ENCODE results near the gene TUBGCP2.

DNA sequence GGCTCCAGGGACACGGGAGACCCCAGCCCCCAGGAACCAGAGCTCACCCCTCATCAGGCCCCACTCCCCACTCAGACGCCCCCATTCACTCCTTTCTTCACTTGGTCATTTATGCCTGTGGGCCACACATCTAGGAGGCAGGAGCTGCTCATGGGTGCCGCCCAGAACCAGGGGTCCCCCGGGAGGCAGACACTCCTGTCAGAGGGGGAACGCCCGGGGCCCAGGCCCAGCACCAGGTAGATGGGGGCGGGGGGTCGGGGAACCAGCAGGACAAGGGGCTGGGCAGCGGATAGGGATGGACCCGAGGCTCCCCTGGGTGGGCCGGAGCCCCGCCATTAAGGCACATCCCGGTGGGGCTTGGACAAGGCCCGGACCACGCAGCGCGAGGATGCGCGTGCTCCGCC lies 16.2 kb upstream of the TUBGCP2 start:
- TF ChIP-seq, protein P1, sequence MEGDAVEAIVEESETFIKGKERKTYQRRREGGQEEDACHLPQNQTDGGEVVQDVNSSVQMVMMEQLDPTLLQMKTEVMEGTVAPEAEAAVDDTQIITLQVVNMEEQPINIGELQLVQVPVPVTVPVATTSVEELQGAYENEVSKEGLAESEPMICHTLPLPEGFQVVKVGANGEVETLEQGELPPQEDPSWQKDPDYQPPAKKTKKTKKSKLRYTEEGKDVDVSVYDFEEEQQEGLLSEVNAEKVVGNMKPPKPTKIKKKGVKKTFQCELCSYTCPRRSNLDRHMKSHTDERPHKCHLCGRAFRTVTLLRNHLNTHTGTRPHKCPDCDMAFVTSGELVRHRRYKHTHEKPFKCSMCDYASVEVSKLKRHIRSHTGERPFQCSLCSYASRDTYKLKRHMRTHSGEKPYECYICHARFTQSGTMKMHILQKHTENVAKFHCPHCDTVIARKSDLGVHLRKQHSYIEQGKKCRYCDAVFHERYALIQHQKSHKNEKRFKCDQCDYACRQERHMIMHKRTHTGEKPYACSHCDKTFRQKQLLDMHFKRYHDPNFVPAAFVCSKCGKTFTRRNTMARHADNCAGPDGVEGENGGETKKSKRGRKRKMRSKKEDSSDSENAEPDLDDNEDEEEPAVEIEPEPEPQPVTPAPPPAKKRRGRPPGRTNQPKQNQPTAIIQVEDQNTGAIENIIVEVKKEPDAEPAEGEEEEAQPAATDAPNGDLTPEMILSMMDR (conservative IDR thresholded peaks at IDR 0.05; ENCODE audit: low read depth, low read length) = no peak
- TF ChIP-seq EZH2 (IDR thresholded peaks at IDR 0.05; ENCODE audit: borderline replicate concordance, low read depth, low read length, poor library complexity, severe bottlenecking) = no peak

Measured in A673 (cell line).